Kidney tubule cell (primary cell): ENCODE results near the gene NUDT6.

ENCODE experiments used
- DNase-seq: peaks from one replicate; pipeline ENCODE4 v3.0.0-alpha.2; 2018; ENCODE audit warnings: low spot score

NUDT6 gene

DNA sequence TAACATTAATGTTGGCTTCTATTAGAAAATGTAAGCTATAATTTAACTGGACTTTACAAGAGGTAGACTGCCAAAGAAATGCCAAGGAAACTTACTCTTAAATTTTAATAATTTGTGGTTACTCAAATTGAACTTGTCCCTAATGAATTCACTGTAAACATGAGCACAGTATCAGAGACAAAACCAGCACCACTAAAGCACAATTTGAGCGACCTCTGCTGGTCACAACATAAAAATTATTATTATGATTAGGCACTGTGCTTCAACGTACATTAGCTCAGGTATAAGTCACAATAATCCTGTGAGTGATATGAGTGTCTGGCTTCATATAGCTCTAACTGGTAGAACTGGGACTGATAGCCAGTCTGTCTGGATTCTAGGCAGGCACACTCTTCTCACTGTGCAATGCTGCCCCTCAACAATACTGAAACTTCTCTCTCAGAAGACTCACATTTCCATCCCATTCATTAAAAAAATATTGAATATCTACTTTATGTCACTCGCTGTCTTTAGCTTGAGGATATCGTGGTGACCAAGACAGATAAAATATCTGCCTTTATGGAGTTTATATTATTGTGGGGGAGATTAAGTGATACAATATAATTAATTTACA is 8.0 kb downstream of the NUDT6 start:
- peak; percentile 40 for DNase-seq

GRCh38 chr4:122912810-122913575 is 9.4 kb downstream of the NUDT6 start:
- no peak for DNase-seq

DNA sequence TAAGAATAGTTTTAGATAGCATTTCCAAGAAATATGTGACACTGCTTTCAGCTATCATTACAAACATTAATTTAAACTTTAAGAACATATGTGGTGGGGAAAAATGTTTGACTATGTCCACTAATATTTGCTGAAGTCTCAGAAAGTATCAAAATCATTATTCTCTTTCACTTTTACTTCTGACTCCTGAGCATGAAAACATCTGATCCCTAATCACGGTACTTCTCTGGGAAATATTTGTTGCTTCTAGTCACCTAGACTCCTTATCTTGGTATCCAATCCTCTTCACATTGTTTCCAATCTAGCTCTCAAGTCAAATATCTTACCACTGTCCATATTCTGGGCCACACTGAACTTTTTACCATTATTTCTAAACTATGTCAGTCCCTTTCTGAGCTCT is 10.8 kb downstream of the NUDT6 start:
- DNase-seq = no peak

- DNase-seq = no peak
These were observed 12.7 kb downstream of the NUDT6 start for GRCh38 chr4:122909683-122910082.

- DNase-seq = no peak
These were observed 14.2 kb downstream of the NUDT6 start for GRCh38 chr4:122908223-122908622.

DNA sequence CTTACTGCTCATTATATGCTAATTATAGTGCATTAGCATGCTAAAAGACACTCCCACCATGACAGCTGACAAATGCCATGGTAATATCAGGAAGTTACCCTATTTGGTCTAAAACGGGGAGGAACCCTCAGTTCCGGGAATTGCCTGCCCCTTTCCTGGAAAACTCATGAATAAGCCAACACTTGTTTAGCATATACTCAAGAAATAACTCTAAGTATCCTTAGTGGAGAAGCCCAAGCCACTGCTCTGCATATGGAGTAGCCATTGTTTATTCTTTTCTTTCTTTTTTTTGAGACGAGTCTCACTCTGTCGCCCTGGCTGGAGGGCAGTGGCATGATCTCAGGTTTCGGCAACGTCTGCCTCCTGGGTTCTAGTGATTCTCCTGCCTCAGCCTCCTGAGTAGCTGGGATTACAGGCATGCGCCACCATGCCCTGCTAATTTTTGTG is 15.5 kb downstream of the NUDT6 start:
- DNase-seq = no peak

DNA sequence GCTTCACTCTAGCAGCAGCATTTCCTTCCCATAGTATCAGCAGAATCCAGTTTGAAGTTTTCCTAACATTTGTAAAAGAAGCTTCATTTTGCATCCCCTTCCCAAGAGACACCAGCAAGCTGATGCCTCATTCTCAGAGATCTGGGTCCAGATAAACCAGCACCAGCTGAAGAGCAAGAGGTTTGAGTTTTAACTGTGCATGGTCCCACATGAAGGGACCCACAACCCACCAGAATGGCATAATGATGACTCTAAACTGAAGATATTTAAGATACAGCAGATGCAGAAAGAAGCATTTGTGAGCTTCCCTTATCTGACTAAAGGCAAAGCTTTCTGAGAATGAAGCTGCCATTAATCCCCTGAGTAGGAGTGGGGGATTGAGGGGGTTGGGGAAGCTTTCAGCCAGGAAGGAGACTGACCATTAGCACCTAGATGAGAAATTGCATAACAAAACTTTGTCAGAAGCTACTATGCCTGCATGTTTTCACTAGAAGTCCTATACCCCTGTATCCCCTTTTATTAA is 18.6 kb downstream of the NUDT6 start:
- DNase-seq = no peak

- DNase-seq = no peak
These were observed 21.0 kb downstream of the NUDT6 start for GRCh38 chr4:122901247-122902010.

DNA sequence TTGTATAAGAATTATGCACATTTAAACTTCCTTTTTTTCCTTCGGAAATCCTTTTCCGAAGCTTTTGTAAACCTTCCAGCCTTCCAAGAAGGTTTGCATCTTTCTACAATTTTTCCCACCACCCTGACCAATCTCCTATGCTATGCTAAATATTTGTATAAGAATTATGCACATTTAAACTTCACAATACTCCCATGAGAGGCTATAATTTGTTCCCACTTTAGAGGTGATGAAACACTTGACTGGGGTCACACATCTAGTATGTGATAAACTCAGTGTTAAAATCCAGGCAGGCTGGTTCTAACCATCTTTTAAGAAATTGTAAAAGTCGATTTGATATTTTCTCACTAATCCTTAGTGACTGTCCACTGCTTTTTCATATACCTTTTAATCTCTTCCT is 22.1 kb downstream of the NUDT6 start:
- no peak for DNase-seq

DNA sequence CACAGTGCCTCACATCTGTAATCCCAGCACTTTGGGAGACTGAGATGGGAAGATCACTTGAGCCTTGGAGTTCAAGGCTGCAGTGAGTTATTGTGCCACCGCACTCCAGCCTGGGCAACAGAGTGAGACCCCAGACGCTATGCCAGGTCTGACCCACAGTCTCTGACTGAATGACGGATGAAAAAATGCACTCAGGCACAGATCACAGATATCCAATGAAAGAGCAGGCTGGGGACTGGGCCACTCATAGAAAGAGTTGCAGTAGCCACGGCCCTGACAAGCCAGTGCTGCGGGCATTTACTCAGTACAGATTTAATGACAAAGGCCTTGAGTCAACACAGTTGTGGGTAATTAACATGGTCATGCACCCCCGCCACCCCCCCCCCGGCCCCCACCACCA is 22.7 kb downstream of the NUDT6 start:
- DNase-seq = no peak

DNA sequence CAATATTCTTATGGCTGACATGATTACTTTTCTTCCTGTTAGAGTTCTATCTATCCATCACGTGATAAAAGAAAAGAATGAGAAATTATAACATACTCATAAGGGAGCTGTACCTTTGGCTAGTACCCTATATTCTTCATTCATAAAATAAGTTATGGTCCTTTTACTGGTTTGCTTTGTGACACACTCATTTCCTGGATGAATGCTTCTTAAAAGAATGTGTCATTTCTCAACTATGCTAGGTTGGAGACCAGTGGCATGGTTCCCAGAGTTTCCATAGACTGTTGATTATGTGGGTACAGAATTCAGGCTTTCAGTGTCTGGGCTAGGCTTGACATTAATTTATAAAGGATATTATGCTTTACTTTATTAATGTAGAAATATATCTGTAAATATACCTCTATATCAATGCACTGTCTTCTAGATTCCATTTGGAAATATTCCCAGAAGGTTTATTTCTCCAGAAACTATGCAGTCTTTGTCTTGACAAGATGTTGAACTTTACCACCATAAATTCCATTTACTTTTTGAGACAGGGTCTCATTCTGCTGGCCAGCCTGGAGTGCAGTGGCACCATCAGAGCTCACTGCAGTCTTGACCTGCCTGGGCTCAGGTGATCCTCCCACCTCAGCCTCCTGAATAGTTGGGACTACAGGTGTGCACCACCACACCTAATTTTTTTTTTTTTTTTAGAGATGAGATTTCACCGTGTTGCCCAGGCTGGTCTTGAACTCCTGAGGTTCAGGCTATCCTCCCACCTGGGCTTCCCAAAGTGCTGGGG is 23.8 kb downstream of the NUDT6 start:
- peak; percentile 92 for DNase-seq

DNA sequence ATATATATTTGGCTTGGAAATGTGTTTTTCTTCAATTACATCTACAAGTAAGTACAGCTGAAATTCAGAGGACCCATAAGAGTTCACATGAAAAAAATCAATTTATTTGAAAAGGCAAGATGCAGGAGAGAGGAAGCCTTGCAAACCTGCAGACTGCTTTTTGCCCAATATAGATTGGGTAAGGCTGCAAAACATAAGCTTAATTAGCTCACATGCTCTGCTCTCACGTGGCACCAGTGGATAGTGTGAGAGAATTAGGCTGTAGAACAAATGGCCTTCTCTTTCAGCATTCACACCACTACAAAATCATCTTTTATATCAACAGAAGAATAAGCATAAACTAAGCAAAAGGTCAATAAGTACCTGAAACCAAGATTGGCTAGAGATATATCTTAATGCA is 26.1 kb downstream of the NUDT6 start:
- DNase-seq = no peak

DNA sequence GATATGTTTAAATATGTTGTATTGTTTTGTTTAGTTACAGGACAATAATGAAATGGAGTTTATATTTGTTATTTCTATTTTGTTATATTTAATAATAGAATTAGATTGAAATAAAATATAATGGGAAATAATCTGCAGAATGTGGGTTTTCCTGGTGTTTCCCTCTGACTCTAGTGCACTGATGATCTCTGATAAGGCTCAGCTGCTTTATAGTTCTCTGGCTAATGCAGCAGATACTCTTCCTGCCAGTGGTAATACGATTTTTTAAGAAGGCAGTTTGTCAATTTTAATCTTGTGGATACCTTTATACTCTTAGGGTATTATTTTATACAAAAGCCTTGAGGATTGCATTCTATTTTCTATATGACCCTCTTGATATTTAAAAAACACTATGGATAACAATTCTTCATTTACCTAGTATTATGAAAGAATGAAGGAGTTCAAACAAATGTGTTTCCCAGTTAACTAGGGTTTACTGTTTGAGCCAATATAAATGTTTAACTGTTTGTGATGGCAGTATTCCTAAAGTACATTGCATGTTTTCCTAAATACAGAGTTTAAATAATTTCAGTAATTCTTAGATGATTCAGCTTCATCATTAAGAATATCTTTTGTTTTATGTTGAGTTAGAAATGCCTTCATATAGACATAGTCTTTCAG is 26.9 kb downstream of the NUDT6 start:
- DNase-seq = no peak

- DNase-seq = peak; percentile 64
These were observed 27.6 kb downstream of the NUDT6 start for GRCh38 chr4:122894827-122895226.

DNA sequence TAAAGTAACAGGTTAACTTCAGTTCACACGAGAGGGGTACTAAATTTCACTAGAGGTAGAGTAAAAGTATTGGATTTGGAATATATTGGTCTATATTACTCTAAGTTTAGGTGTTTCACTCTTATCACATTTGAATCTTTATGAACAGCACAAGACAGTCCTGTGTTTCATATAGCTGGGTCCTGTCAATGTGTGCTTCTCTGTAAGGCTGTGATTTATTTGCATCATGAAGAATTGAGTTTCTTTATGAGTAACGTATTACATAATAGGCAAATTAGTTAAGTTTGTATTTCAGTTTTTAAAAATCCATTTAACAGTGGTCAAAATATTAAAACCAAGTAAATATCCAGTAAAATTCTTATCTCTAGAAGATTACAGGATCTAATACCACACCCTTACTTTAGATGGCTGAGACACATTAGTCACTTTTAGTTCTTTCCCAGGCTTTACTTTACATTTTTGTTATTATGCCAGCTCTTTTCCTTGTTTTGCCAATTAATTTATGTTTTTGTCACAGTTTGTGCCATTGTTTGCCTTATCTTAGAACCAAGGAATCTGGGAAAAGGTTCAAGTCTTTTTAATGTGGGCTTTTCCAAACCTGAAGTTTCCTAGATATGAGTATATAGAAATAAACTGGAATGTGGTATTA is 32.1 kb downstream of the NUDT6 start:
- DNase-seq = no peak

DNA sequence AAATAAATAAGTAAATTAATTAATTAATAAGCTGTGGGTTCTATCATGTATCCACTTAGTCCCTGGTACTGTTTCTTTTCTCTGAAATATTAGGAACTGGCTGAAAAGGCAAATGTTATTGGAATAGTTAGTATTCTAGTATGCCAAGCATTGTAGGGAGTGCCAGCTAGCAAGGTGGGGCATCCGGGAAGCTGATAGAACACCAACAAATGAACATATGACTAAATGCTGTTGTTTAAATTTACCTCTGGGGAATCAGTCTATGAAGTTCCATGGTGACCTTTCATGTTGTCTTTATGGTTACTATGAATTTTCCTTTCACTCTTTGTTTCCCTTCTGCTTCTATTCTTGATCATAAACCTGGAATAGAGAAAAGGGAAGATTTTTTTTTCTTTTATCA is 32.7 kb downstream of the NUDT6 start:
- no peak for DNase-seq

- DNase-seq = no peak
These were observed 37.9 kb downstream of the NUDT6 start for GRCh38 chr4:122884499-122884898.

GRCh38 chr4:122882857-122883735 is 39.3 kb downstream of the NUDT6 start:
- DNase-seq = no peak

DNA sequence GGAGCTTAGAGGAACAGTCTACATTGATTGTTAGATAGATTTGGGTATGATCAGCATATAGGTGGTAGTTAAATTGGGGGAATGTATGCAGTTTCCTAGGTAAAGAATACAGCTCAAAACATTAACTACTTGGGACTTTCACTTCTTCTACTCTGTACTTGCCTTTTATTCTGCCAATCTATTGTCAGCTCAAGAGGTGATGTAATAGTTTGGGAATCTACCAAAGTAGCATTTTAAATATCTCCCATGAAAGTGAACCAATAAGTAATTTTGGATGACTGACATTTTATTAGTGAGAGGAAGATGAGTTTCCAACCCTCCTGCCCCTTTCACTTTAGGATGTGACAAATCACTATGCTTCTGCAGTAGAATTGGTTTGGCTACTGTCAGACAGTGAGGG is 43.4 kb downstream of the NUDT6 start:
- peak; percentile 77 for DNase-seq

DNA sequence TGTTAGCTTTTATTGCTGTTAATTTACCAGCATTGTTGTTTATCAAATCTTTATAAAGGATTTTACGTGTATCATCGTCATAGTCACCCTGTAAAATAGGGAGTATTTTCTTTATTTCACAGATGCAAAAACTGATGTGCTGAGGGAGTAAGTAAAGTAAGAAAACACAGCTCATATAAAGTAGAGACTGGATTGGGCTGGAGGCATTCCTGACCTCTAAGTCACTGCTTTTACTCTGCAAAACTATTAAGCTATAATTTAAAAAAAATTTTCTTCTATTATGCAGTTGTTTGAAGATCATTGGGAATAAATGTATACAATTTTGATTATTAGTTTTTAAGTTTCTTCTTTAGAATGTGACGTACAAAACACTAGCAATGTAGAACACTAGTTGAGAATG is 45.9 kb downstream of the NUDT6 start:
- DNase-seq = no peak
